Keratinocyte (primary cell): ENCODE measurements around the gene SCRN2. TPM values are rescaled to one million over a fixed set of nuclear protein-coding genes. Genes with fewer than 3 reads are reported as not detected.

ENCODE experiments used
- DNase-seq: peaks from one replicate; pipeline ENCODE4 v3.0.0-alpha.2; 2011; ENCODE audit warnings: low read depth, missing footprints, low spot score
- FAIRE-seq: peaks from 2 replicates; lab custom pipeline; 2011; peaks lifted over from hg19 to GRCh38; lab: Jason Lieb, UNC
- H2AFZ ChIP-seq: 2 replicates; pipeline ENCODE4 v1.6.0; 2012; ENCODE audit warnings: low read length, control low read depth, inconsistent platforms; ENCODE audit not compliant: control insufficient read depth
- H3K27ac ChIP-seq: 2 replicates; pipeline ENCODE4 v1.5.1; 2011; ENCODE audit warnings: low read length; ENCODE audit not compliant: control insufficient read depth, insufficient read depth
- H3K27me3 ChIP-seq: 3 replicates; pipeline ENCODE4 v1.6.0; 2011; ENCODE audit warnings: low read length; ENCODE audit not compliant: control insufficient read depth, insufficient read depth; ENCODE audit errors: extremely low read depth
- H3K36me3 ChIP-seq, 2 experiments: 2 replicates in 1 of 2; 3 replicates in 1 of 2; pipeline ENCODE4 v1.5.1; 2011; ENCODE audit warnings: low read length in 2 of 2, mild to moderate bottlenecking in 1 of 2; ENCODE audit not compliant: control insufficient read depth in 2 of 2, insufficient read depth in 2 of 2; ENCODE audit errors: extremely low read depth in 1 of 2
- H3K4me1 ChIP-seq: 3 replicates; pipeline ENCODE4 v1.5.1; 2011; ENCODE audit warnings: low read length; ENCODE audit not compliant: control insufficient read depth, insufficient read depth; ENCODE audit errors: extremely low read depth
- H3K4me2 ChIP-seq: 3 replicates; pipeline ENCODE4 v1.6.0; 2011; ENCODE audit warnings: low read depth, low read length; ENCODE audit not compliant: control insufficient read depth, insufficient read depth; ENCODE audit errors: extremely low read depth
- H3K4me3 ChIP-seq, 3 experiments: fragments of 200-600 bp in 1 of 3; sonication (generic) in 1 of 3; 2 replicates in 2 of 3; 3 replicates in 1 of 3; pipeline ENCODE4 v1.5.1; 2011 to 2016; ENCODE audit warnings: low read length in 3 of 3, mild to moderate bottlenecking in 3 of 3, control low read depth in 2 of 3, inconsistent platforms in 1 of 3, low read depth in 1 of 3, mixed read lengths in 1 of 3, mixed run types in 1 of 3, moderate library complexity in 1 of 3; ENCODE audit not compliant: control insufficient read depth in 2 of 3, insufficient read depth in 2 of 3; ENCODE audit errors: extremely low read depth in 1 of 3
- H3K79me2 ChIP-seq: 2 replicates; pipeline ENCODE4 v1.6.0; 2012; ENCODE audit warnings: low read length; ENCODE audit not compliant: control insufficient read depth, insufficient read depth
- H3K9ac ChIP-seq: 3 replicates; pipeline ENCODE4 v1.6.0; 2011; ENCODE audit warnings: low read length; ENCODE audit not compliant: control insufficient read depth, insufficient read depth; ENCODE audit errors: extremely low read depth
- H3K9me1 ChIP-seq: 3 replicates; pipeline ENCODE4 v1.6.0; 2011; ENCODE audit warnings: low read length; ENCODE audit not compliant: control insufficient read depth, insufficient read depth; ENCODE audit errors: extremely low read depth
- H3K9me3 ChIP-seq: 2 replicates; pipeline ENCODE4 v1.5.1; 2012; ENCODE audit warnings: low read depth, low read length; ENCODE audit not compliant: control insufficient read depth
- H4K20me1 ChIP-seq: 3 replicates; pipeline ENCODE4 v1.6.0; 2011; ENCODE audit warnings: low read length; ENCODE audit not compliant: control insufficient read depth, insufficient read depth; ENCODE audit errors: extremely low read depth
- EZH2 ChIP-seq: IDR thresholded peaks from one replicate; pipeline ENCODE4 v1.6.1; 2012; ENCODE audit warnings: inconsistent platforms, mild to moderate bottlenecking, low read length, moderate library complexity
- dilution Hi-C: fragments of 300-500 bp; cut with MboI; formaldehyde crosslinking; loops from one replicate; pipeline ENCODE4 v1.7.0; 2020; ENCODE audit warnings: low sequenced_read_pairs; ENCODE audit not compliant: extremely low pct_ligation_motif_present
- polyA plus RNA-seq, 5 experiments: library from polyadenylated mRNA; depleted of rRNA in 3 of 5; stranded (reverse) in 3 of 5; stranded (forward) in 1 of 5; unstranded in 1 of 5; fragments of >200 nt; gene quantifications; 1 replicate in 1 of 5; 2 replicates in 3 of 5; 3 replicates in 1 of 5; pipeline versions ENCODE4 v1.2.1 to v1.2.3, GENCODE V29; 2011 to 2012; ENCODE audit warnings: missing spikeins in 2 of 5, low read depth in 1 of 5, low replicate concordance in 1 of 5
- TF ChIP-seq, protein P1 (sequence below), 3 experiments: IDR thresholded peaks in 1 of 3; conservative IDR thresholded peaks in 1 of 3; optimal IDR thresholded peaks in 1 of 3; 2 replicates in 2 of 3; 3 replicates in 1 of 3; pipeline versions ENCODE3 to v1.5.1; 2011; ENCODE audit warnings: low read length in 3 of 3, mild to moderate bottlenecking in 3 of 3, moderate library complexity in 2 of 3, control low read depth in 1 of 3, inconsistent platforms in 1 of 3; ENCODE audit not compliant: insufficient read depth in 2 of 3; ENCODE audit errors: extremely low read depth in 1 of 3

Gene SCRN2
- polyA plus RNA-seq, 1 donor (not counting 4 experiments of a cell fraction or from before 2014, with no cell fraction given), result 17.1 TPM

DNA sequence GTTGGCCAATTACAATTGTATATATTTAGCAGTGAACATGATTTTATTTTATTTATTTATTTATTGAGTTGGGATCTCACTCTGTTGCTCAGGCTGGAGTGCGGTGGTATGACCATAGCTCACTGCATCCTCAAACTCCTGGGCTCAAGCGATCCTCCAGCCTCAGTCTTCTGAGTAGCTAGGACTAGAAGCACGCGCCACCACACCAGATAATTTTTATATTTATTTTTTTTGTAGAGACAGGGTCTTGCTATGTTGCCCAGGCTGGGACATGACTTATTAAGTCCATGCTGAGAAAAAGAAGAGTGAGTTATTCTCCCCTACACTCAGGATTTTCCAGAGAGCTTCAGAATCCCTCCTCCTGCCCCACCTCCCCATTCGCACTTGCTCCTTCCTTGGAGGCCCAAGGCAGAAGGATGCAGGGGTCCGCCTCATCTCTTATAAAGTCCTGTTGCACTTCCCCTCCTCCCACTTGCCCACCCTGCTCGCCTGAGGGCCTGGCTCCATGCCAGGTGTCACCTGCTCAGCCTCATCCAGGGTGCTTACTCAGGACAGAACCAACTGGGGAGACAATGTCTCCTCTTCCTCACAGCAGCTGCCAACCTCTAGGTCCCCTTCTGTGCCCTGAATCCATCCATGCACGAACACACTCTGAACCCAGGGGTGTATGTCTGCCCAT is 38.8 kb upstream of the SCRN2 start:
- dilution Hi-C loops, result no loop called here
- no peaks in the 10 kb centered on the region for H4K20me1 ChIP-seq
- H3K4me1 ChIP-seq, result peaks cover 3% of the 10 kb centered on the region
- no peaks in the 10 kb centered on the region for H3K36me3 ChIP-seq
- H3K4me3 ChIP-seq, result no peak overlapping the region
- no peak for FAIRE-seq
- H3K4me2 ChIP-seq, result no peak overlapping the region
- H2AFZ ChIP-seq, result no peak overlapping the region
- H3K79me2 ChIP-seq, result no peaks in the 10 kb centered on the region
- H3K9me1 ChIP-seq, result no peaks in the 10 kb centered on the region
- H3K27ac ChIP-seq, result no peak overlapping the region
- H3K27me3 ChIP-seq, result peaks cover 5% of the 10 kb centered on the region
- no peak for TF ChIP-seq EZH2
- TF ChIP-seq, protein P1, sequence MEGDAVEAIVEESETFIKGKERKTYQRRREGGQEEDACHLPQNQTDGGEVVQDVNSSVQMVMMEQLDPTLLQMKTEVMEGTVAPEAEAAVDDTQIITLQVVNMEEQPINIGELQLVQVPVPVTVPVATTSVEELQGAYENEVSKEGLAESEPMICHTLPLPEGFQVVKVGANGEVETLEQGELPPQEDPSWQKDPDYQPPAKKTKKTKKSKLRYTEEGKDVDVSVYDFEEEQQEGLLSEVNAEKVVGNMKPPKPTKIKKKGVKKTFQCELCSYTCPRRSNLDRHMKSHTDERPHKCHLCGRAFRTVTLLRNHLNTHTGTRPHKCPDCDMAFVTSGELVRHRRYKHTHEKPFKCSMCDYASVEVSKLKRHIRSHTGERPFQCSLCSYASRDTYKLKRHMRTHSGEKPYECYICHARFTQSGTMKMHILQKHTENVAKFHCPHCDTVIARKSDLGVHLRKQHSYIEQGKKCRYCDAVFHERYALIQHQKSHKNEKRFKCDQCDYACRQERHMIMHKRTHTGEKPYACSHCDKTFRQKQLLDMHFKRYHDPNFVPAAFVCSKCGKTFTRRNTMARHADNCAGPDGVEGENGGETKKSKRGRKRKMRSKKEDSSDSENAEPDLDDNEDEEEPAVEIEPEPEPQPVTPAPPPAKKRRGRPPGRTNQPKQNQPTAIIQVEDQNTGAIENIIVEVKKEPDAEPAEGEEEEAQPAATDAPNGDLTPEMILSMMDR (optimal IDR thresholded peaks at IDR 0.05 in 1 of 3, IDR thresholded peaks at IDR 0.05 in 1 of 3, conservative IDR thresholded peaks at IDR 0.05 in 1 of 3; ENCODE audit: extremely low read depth in 1 of 3, insufficient read depth in 2 of 3, low read length in 3 of 3), result no peak
- H3K9me3 ChIP-seq, result no peaks in the 10 kb centered on the region
- no peak for DNase-seq
- H3K9ac ChIP-seq, result no peak overlapping the region

- Histone ChIP-seq H3K9ac (no peak overlapping the region), H3K4me2 (no peak overlapping the region), H3K36me3 (no peaks in the 10 kb centered on the region), H3K27me3 (peaks cover 10% of the 10 kb centered on the region), H3K9me3 (no peaks in the 10 kb centered on the region), H3K9me1 (no peaks in the 10 kb centered on the region), H3K4me3 (no peak overlapping the region), H3K4me1 (peaks cover 3% of the 10 kb centered on the region), H3K79me2 (no peaks in the 10 kb centered on the region), H3K27ac (no peak overlapping the region), H4K20me1 (no peaks in the 10 kb centered on the region), H2AFZ (no peak overlapping the region)
- DNase-seq, result no peak
- TF ChIP-seq, protein P1 (optimal IDR thresholded peaks at IDR 0.05 in 1 of 3, IDR thresholded peaks at IDR 0.05 in 1 of 3, conservative IDR thresholded peaks at IDR 0.05 in 1 of 3; ENCODE audit: extremely low read depth in 1 of 3, insufficient read depth in 2 of 3, low read length in 3 of 3), result no peak
- TF ChIP-seq EZH2, result no peak
- no peak for FAIRE-seq
- dilution Hi-C loops, result no loop called here
These were observed 38.0 kb upstream of the SCRN2 start for GRCh38 chr17:47879028-47879585.
